H9 (cell line): ENCODE results near the gene GPBP1L1. TPM values are rescaled to one million over a fixed set of nuclear protein-coding genes. Genes with fewer than 3 reads are reported as not detected.

Source experiments
- DNase-seq: peaks from one replicate; pipeline ENCODE4 v3.0.0-alpha.2; 2017
- H2AFZ ChIP-seq: one replicate; pipeline ENCODE4 v1.6.1; 2013; ENCODE audit warnings: mild to moderate bottlenecking, low read length, control low read depth, moderate library complexity
- H2AK5ac ChIP-seq: 2 replicates; pipeline ENCODE4 v1.6.1; 2013; ENCODE audit warnings: low read length, control low read depth, mixed read lengths; ENCODE audit not compliant: insufficient read length
- H2BK120ac ChIP-seq: one replicate; pipeline ENCODE4 v1.6.1; 2013; ENCODE audit warnings: low read depth, mild to moderate bottlenecking, low read length, control low read depth, inconsistent platforms; ENCODE audit not compliant: poor library complexity, severe bottlenecking
- H2BK12ac ChIP-seq: 2 replicates; pipeline ENCODE4 v1.6.1; 2013; ENCODE audit warnings: low read length, control low read depth, mixed read lengths, low read depth; ENCODE audit not compliant: insufficient read length
- H2BK15ac ChIP-seq: 2 replicates; pipeline ENCODE4 v1.6.1; 2013; ENCODE audit warnings: low read depth, low read length, control low read depth
- H2BK20ac ChIP-seq: one replicate; pipeline ENCODE4 v1.6.1; 2013; ENCODE audit warnings: low read depth, mild to moderate bottlenecking, low read length, control low read depth, inconsistent platforms; ENCODE audit not compliant: poor library complexity, severe bottlenecking
- H2BK5ac ChIP-seq: 2 replicates; pipeline ENCODE4 v1.6.1; 2013; ENCODE audit warnings: low read length, control low read depth, mixed read lengths; ENCODE audit not compliant: insufficient read length
- H3K14ac ChIP-seq: 2 replicates; pipeline ENCODE4 v1.6.1; 2013; ENCODE audit warnings: low read length, control low read depth; ENCODE audit not compliant: insufficient read depth
- H3K18ac ChIP-seq: 2 replicates; pipeline ENCODE4 v1.6.1; 2013; ENCODE audit warnings: low read depth, mild to moderate bottlenecking, mixed read lengths, low read length, control low read depth; ENCODE audit not compliant: insufficient read length
- H3K23ac ChIP-seq: 2 replicates; pipeline ENCODE4 v1.6.1; 2013; ENCODE audit warnings: low read length, control low read depth, mixed read lengths, low read depth; ENCODE audit not compliant: insufficient read length
- H3K23me2 ChIP-seq: 2 replicates; pipeline ENCODE4 v1.6.1; 2013; ENCODE audit warnings: low read depth, mild to moderate bottlenecking, mixed read lengths, low read length, control low read depth; ENCODE audit not compliant: insufficient read length, poor library complexity, severe bottlenecking
- H3K27ac ChIP-seq: 2 replicates; pipeline ENCODE4 v1.5.1; 2013; ENCODE audit warnings: low read length, control low read depth, mixed read lengths, low read depth; ENCODE audit not compliant: insufficient read length
- H3K27me3 ChIP-seq: 2 replicates; pipeline ENCODE4 v1.6.1; 2013; ENCODE audit warnings: low read length, control low read depth, inconsistent platforms; ENCODE audit not compliant: insufficient read depth
- H3K4ac ChIP-seq: 2 replicates; pipeline ENCODE4 v1.6.1; 2013; ENCODE audit warnings: low read depth, mild to moderate bottlenecking, control low read depth, inconsistent platforms, low read length, moderate library complexity
- H3K4me1 ChIP-seq: 2 replicates; pipeline ENCODE4 v1.6.1; 2013; ENCODE audit warnings: low read length, control low read depth, inconsistent platforms; ENCODE audit not compliant: insufficient read depth
- H3K4me2 ChIP-seq: 2 replicates; pipeline ENCODE4 v1.6.1; 2013; ENCODE audit warnings: low read length, control low read depth, mixed read lengths; ENCODE audit not compliant: insufficient read length, insufficient read depth
- H3K56ac ChIP-seq: 2 replicates; pipeline ENCODE4 v1.6.1; 2013; ENCODE audit warnings: low read depth, mild to moderate bottlenecking, mixed read lengths, low read length, control low read depth; ENCODE audit not compliant: insufficient read length
- H3K79me1 ChIP-seq: 2 replicates; pipeline ENCODE4 v1.6.1; 2013; ENCODE audit warnings: low read depth, mild to moderate bottlenecking, moderate library complexity, low read length, control low read depth, inconsistent platforms; ENCODE audit not compliant: insufficient read depth, poor library complexity, severe bottlenecking
- H3K79me2 ChIP-seq: 2 replicates; pipeline ENCODE4 v1.6.1; 2013; ENCODE audit warnings: low read length, control low read depth, inconsistent platforms; ENCODE audit not compliant: insufficient read depth
- H3K9ac ChIP-seq: 2 replicates; pipeline ENCODE4 v1.6.1; 2013; ENCODE audit warnings: low read length, control low read depth, mixed read lengths; ENCODE audit not compliant: insufficient read length; ENCODE audit errors: extremely low read depth
- H3K9me3 ChIP-seq: one replicate; pipeline ENCODE4 v1.6.1; 2013; ENCODE audit warnings: low read depth, low read length, inconsistent platforms; ENCODE audit not compliant: control insufficient read depth
- H3T11ph ChIP-seq: one replicate; pipeline ENCODE4 v1.6.1; 2013; ENCODE audit warnings: mild to moderate bottlenecking, low read length, control low read depth, inconsistent platforms
- H4K20me1 ChIP-seq: one replicate; pipeline ENCODE4 v1.6.1; 2013; ENCODE audit not compliant: control insufficient read depth, insufficient read length, insufficient read depth
- H4K5ac ChIP-seq: 2 replicates; pipeline ENCODE4 v1.6.1; 2013; ENCODE audit warnings: low read depth, mild to moderate bottlenecking, mixed read lengths, low read length, control low read depth; ENCODE audit not compliant: insufficient read length
- H4K8ac ChIP-seq: replicated peaks from 2 replicates; pipeline ENCODE4 v1.6.1; 2013; ENCODE audit warnings: low read length, control low read depth, mixed read lengths, low read depth; ENCODE audit not compliant: insufficient read length
- H4K91ac ChIP-seq: 2 replicates; pipeline ENCODE4 v1.6.1; 2013; ENCODE audit warnings: low read depth, mild to moderate bottlenecking, moderate library complexity, mixed read lengths, low read length, control low read depth; ENCODE audit not compliant: insufficient read length
- H3K27ac Mint-ChIP-seq, 3 experiments: 2 replicates in 2 of 3; 3 replicates in 1 of 3; pipeline ENCODE4 v1.8.0; 2020 to 2021; ENCODE audit warnings: mixed read lengths in 3 of 3, mild to moderate bottlenecking in 1 of 3, moderate library complexity in 1 of 3
- H3K27me3 Mint-ChIP-seq: 2 replicates; pipeline ENCODE4 v1.8.0; 2021; ENCODE audit warnings: low read depth, mild to moderate bottlenecking, moderate library complexity, mixed read lengths
- H3K36me3 Mint-ChIP-seq, 3 experiments: 2 replicates in 2 of 3; 3 replicates in 1 of 3; pipeline ENCODE4 v1.8.0; 2020 to 2021; ENCODE audit warnings: low read depth in 3 of 3, mixed read lengths in 3 of 3; ENCODE audit not compliant: insufficient read depth in 1 of 3
- H3K4me1 Mint-ChIP-seq, 2 experiments: 2 replicates each; pipeline ENCODE4 v1.8.0; 2020; ENCODE audit warnings: mixed read lengths in 2 of 2
- H3K4me3 Mint-ChIP-seq, 2 experiments: 2 replicates in 1 of 2; 3 replicates in 1 of 2; pipeline ENCODE4 v1.8.0; 2020 to 2021; ENCODE audit warnings: mild to moderate bottlenecking in 2 of 2, mixed read lengths in 2 of 2, moderate library complexity in 1 of 2
- H3K9me3 Mint-ChIP-seq, 2 experiments: 2 replicates in 1 of 2; 3 replicates in 1 of 2; pipeline ENCODE4 v1.8.0; 2020; ENCODE audit warnings: mild to moderate bottlenecking in 2 of 2, mixed read lengths in 2 of 2, moderate library complexity in 1 of 2
- CTCF ChIP-seq: fragments of 200-600 bp; sonication (generic); conservative IDR thresholded peaks from 3 replicates; pipeline ENCODE4 v1.8.0; 2021; ENCODE audit warnings: antibody characterized with exemption, mild to moderate bottlenecking
- WGBS: extraction: QIAGEN DNeasy Blood & Tissue Kit; methylation state at CpG from one replicate; pipeline ENCODE4 v1.1.7; 2013; ENCODE audit warnings: missing lambda C conversion rate, low lambda C conversion rate, mixed read lengths; ENCODE audit not compliant: insufficient read length; ENCODE audit errors: extremely low coverage; 5-methylcytosine and 5-hydroxymethylcytosine counted together
- total RNA-seq: library from RNA; stranded (reverse); gene quantifications from 2 replicates; pipeline ENCODE4 v1.2.1, GENCODE V29; 2021

Gene GPBP1L1
- total RNA-seq, 1 experiment from 2014 or later = 115 TPM

GRCh38 chr1:45622524-45623394 is 63.6 kb downstream of the GPBP1L1 start:
- Histone ChIP-seq H3K23me2 (no peaks in the 10 kb centered on the region), H3K79me2 (no peaks in the 10 kb centered on the region), H3K18ac (no peak overlapping the region), H2BK15ac (no peak overlapping the region), H3T11ph (no peak overlapping the region), H2BK5ac (no peak overlapping the region), H3K27me3 (no peaks in the 10 kb centered on the region), H3K4me1 (no peaks in the 10 kb centered on the region), H3K79me1 (no peaks in the 10 kb centered on the region), H3K27ac (no peak overlapping the region), H2AK5ac (no peak overlapping the region), H3K4ac (no peak overlapping the region), H4K8ac (no peak overlapping the region), H4K5ac (no peak overlapping the region), H3K14ac (no peak overlapping the region), H2AFZ (no peak overlapping the region), H3K4me2 (no peak overlapping the region), H4K91ac (no peak overlapping the region), H3K9me3 (no peaks in the 10 kb centered on the region), H2BK20ac (no peak overlapping the region), H3K23ac (no peak overlapping the region), H4K20me1 (no peaks in the 10 kb centered on the region), H3K56ac (no peak overlapping the region), H2BK120ac (no peak overlapping the region), H3K9ac (no peak overlapping the region), H2BK12ac (no peak overlapping the region)
- Mint-ChIP-seq H3K27ac (peak overlapping the region in 2 of 3 experiments; percentile 80 to 84; a peak in 4 of 7 replicates), H3K4me1 (peaks cover 0 to 4% of the 10 kb centered on the region in 2 experiments; a peak in 1 of 4 replicates), H3K9me3 (no peaks in the 10 kb centered on the region), H3K4me3 (no peak overlapping the region), H3K27me3 (no peaks in the 10 kb centered on the region), H3K36me3 (peaks cover 14 to 46% (median 32%) of the 10 kb centered on the region in 3 experiments; a peak in 6 of 7 replicates)
- DNase-seq = peak; percentile 52
- TF ChIP-seq CTCF = no peak
- no CpG with 5 or more reads among the region's 78 CpGs for WGBS
